GM23338 (cell line): ENCODE measurements around the gene MFF. TPM values are rescaled to one million over a fixed set of nuclear protein-coding genes. Genes with fewer than 3 reads are reported as not detected.

Experiments used
- ATAC-seq: fragments of 200-7000 bp; cut with Tn5 transposase; 3 replicates; pipeline ENCODE4 v1.9.1; 2020
- DNase-seq: peaks from one replicate; pipeline ENCODE4 v3.0.0-alpha.2; 2015; ENCODE audit warnings: low spot score
- H2AFZ ChIP-seq: fragments of 200-600 bp; sonication (generic); 2 replicates; pipeline ENCODE4 v1.8.0; 2016; ENCODE audit warnings: antibody characterized with exemption, mild to moderate bottlenecking, moderate library complexity
- H3F3A ChIP-seq: fragments of 200-600 bp; sonication (generic); replicated peaks from 2 replicates; pipeline ENCODE4 v1.8.0; 2017; ENCODE audit warnings: antibody characterized with exemption, mixed run types, low read depth
- H3K27ac ChIP-seq: fragments of 200-600 bp; sonication (generic); 2 replicates; pipeline ENCODE4 v1.6.1; 2016; ENCODE audit warnings: low read depth
- H3K27me3 ChIP-seq: fragments of 200-600 bp; sonication (generic); 2 replicates; pipeline ENCODE4 v1.8.0; 2016; ENCODE audit warnings: mild to moderate bottlenecking, mixed run types, moderate library complexity; ENCODE audit not compliant: insufficient read depth
- H3K36me3 ChIP-seq: fragments of 200-600 bp; sonication (generic); 2 replicates; pipeline ENCODE4 v1.8.0; 2016; ENCODE audit warnings: mild to moderate bottlenecking; ENCODE audit not compliant: insufficient read depth
- H3K4me1 ChIP-seq: fragments of 200-600 bp; sonication (generic); 2 replicates; pipeline ENCODE4 v1.8.0; 2016; ENCODE audit warnings: mild to moderate bottlenecking, moderate library complexity; ENCODE audit not compliant: insufficient read depth
- H3K4me2 ChIP-seq: fragments of 200-600 bp; sonication (generic); 2 replicates; pipeline ENCODE4 v1.7.1; 2017; ENCODE audit warnings: mixed run types
- H3K4me3 ChIP-seq: fragments of 200-600 bp; sonication (generic); 2 replicates; pipeline ENCODE4 v1.6.1; 2016; ENCODE audit warnings: mixed run types
- H3K79me2 ChIP-seq: fragments of 200-600 bp; sonication (generic); replicated peaks from 2 replicates; pipeline ENCODE4 v1.8.0; 2017; ENCODE audit warnings: mild to moderate bottlenecking; ENCODE audit not compliant: insufficient read depth
- H3K9me2 ChIP-seq: fragments of 200-600 bp; sonication (generic); 2 replicates; pipeline ENCODE4 v1.8.0; 2017; ENCODE audit not compliant: insufficient read depth
- H4K20me1 ChIP-seq: fragments of 200-600 bp; sonication (generic); replicated peaks from 2 replicates; pipeline ENCODE4 v1.8.0; 2017; ENCODE audit warnings: mild to moderate bottlenecking; ENCODE audit not compliant: insufficient read depth
- H3K27ac Mint-ChIP-seq: 2 replicates; pipeline ENCODE4 v1.8.0; 2020; ENCODE audit warnings: inconsistent platforms, mild to moderate bottlenecking, moderate library complexity, mixed read lengths
- H3K27me3 Mint-ChIP-seq: 3 replicates; pipeline ENCODE4 v1.8.0; 2022; ENCODE audit warnings: low read depth, mild to moderate bottlenecking, moderate library complexity, mixed read lengths, inconsistent platforms; ENCODE audit not compliant: insufficient read depth, poor library complexity
- H3K36me3 Mint-ChIP-seq: 3 replicates; pipeline ENCODE4 v1.8.0; 2021; ENCODE audit warnings: low read depth, mild to moderate bottlenecking, inconsistent platforms, moderate library complexity, mixed read lengths
- H3K4me1 Mint-ChIP-seq: 3 replicates; pipeline ENCODE4 v1.8.0; 2020; ENCODE audit warnings: mild to moderate bottlenecking, inconsistent platforms, mixed read lengths
- H3K4me3 Mint-ChIP-seq: 3 replicates; pipeline ENCODE4 v1.8.0; 2021; ENCODE audit warnings: moderate library complexity, mild to moderate bottlenecking, inconsistent platforms, mixed read lengths
- H3K9me3 Mint-ChIP-seq: 3 replicates; pipeline ENCODE4 v1.8.0; 2020; ENCODE audit warnings: moderate library complexity, mild to moderate bottlenecking, inconsistent platforms, mixed read lengths
- CREB1 ChIP-seq: fragments of 250-450 bp; sonication (Bioruptor Pico); IDR thresholded peaks from 2 replicates; pipeline ENCODE4 v1.5.0; 2020; ENCODE audit warnings: low read depth, mild to moderate bottlenecking, moderate library complexity
- CTCF ChIP-seq, 2 experiments: fragments of 200-600 bp in 1 of 2; sonication (generic) in 1 of 2; conservative IDR thresholded peaks; 2 replicates each; pipeline versions ENCODE4 v1.5.1 to v1.6.1; 2016 to 2017; ENCODE audit warnings: antibody characterized with exemption in 2 of 2, low read depth in 2 of 2, mild to moderate bottlenecking in 2 of 2, moderate library complexity in 1 of 2
- EZH2 ChIP-seq: fragments of 200-600 bp; sonication (generic); IDR thresholded peaks from one replicate; pipeline ENCODE4 v1.8.0; 2017; ENCODE audit warnings: antibody characterized with exemption, mild to moderate bottlenecking, low read depth; ENCODE audit not compliant: unreplicated experiment
- EZH2phosphoT487 ChIP-seq: fragments of 200-600 bp; sonication (generic); IDR thresholded peaks from one replicate; pipeline ENCODE4 v1.8.1; 2018; ENCODE audit warnings: antibody characterized with exemption; ENCODE audit not compliant: unreplicated experiment
- NANOG ChIP-seq: IDR thresholded peaks from 2 replicates; pipeline ENCODE4 v1.6.1; 2016; ENCODE audit warnings: antibody characterized with exemption, borderline replicate concordance
- POLR2AphosphoS5 ChIP-seq: IDR thresholded peaks from 2 replicates; pipeline ENCODE4 v1.6.1; 2016; ENCODE audit warnings: antibody characterized with exemption, low read depth
- ZNF114 ChIP-seq: fragments of 250-450 bp; sonication (Bioruptor Pico); IDR thresholded peaks from 2 replicates; pipeline ENCODE4 v1.5.0; 2020; ENCODE audit warnings: mild to moderate bottlenecking, moderate library complexity
- polyA plus RNA-seq: library from polyadenylated mRNA; unstranded; fragments of >200 nt; fragmentation: Nextera tagmentation; extraction: Ambion mirVana; gene quantifications from 2 replicates; pipeline ENCODE4 v1.2.1, GENCODE V29; 2016
- total RNA-seq: library from RNA; depleted of rRNA; stranded (reverse); fragments of >200 nt; shearing (Covaris generic); gene quantifications from 2 replicates; pipeline ENCODE4 v1.2.3, GENCODE V29; 2014

Gene MFF
- total and polyA plus RNA-seq, 2 experiments from 2014 or later = 112 to 161 TPM

- no peaks in the 10 kb centered on the region for H3K27me3 Mint-ChIP-seq
- no peak overlapping the region for H3K4me3 Mint-ChIP-seq
- Histone ChIP-seq H3K4me1 (peaks cover 9% of the 10 kb centered on the region), H2AFZ (no peak overlapping the region), H3K27ac (no peak overlapping the region), H4K20me1 (no peaks in the 10 kb centered on the region), H3K4me2 (no peak overlapping the region), H3F3A (no peaks in the 10 kb centered on the region), H3K79me2 (no peaks in the 10 kb centered on the region), H3K9me2 (no peaks in the 10 kb centered on the region), H3K36me3 (no peaks in the 10 kb centered on the region), H3K4me3 (no peak overlapping the region), H3K27me3 (no peaks in the 10 kb centered on the region)
- H3K4me1 Mint-ChIP-seq = peaks cover 16% of the 10 kb centered on the region
- no peak for DNase-seq
- TF ChIP-seq POLR2AphosphoS5 (no peak), EZH2 (no peak), EZH2phosphoT487 (no peak), NANOG (no peak)
- H3K9me3 Mint-ChIP-seq = no peaks in the 10 kb centered on the region
- no peak for ATAC-seq
- no peak overlapping the region for H3K27ac Mint-ChIP-seq
- no peaks in the 10 kb centered on the region for H3K36me3 Mint-ChIP-seq
These were observed 48.3 kb downstream of the MFF start for GRCh38 chr2:227373389-227373788.

GRCh38 chr2:227374158-227374557 is 49.1 kb downstream of the MFF start:
- ATAC-seq = no peak
- Histone ChIP-seq H3K4me1 (peaks cover 9% of the 10 kb centered on the region), H3K9me2 (no peaks in the 10 kb centered on the region), H3K4me2 (no peak overlapping the region), H3K36me3 (no peaks in the 10 kb centered on the region), H4K20me1 (no peaks in the 10 kb centered on the region), H2AFZ (no peak overlapping the region), H3F3A (no peaks in the 10 kb centered on the region), H3K27me3 (no peaks in the 10 kb centered on the region), H3K79me2 (no peaks in the 10 kb centered on the region), H3K27ac (no peak overlapping the region), H3K4me3 (no peak overlapping the region)
- Mint-ChIP-seq H3K27me3 (no peaks in the 10 kb centered on the region), H3K27ac (no peak overlapping the region), H3K4me1 (peaks cover 16% of the 10 kb centered on the region), H3K36me3 (no peaks in the 10 kb centered on the region), H3K9me3 (no peaks in the 10 kb centered on the region), H3K4me3 (no peak overlapping the region)
- no peak for DNase-seq
- TF ChIP-seq EZH2phosphoT487 = no peak
- TF ChIP-seq CREB1 (CRISPR knock-in tag) = no peak
- TF ChIP-seq CTCF (conservative IDR thresholded peaks at IDR 0.05; ENCODE audit: low read depth in 2 of 2) = no peak

- ATAC-seq = peak; percentile 40
- no peak overlapping the region for H3K4me3 ChIP-seq
- no peaks in the 10 kb centered on the region for H3F3A ChIP-seq
- H3K27me3 Mint-ChIP-seq = no peaks in the 10 kb centered on the region
- H3K27ac ChIP-seq = no peak overlapping the region
- peaks cover 9% of the 10 kb centered on the region for H3K4me1 ChIP-seq
- H3K27ac Mint-ChIP-seq = no peak overlapping the region
- H3K4me2 ChIP-seq = 0 out of 2 replicates have a peak overlapping the region, but pooled peaks have one; percentile 6
- peak; percentile 17 for DNase-seq
- peak overlapping the region; percentile 78; the same call in 1 of the 2 replicates for H2AFZ ChIP-seq
- H4K20me1 ChIP-seq = no peaks in the 10 kb centered on the region
- H3K36me3 Mint-ChIP-seq = no peaks in the 10 kb centered on the region
- H3K9me2 ChIP-seq = no peaks in the 10 kb centered on the region
- no peak overlapping the region for H3K4me3 Mint-ChIP-seq
- no peaks in the 10 kb centered on the region for H3K36me3 ChIP-seq
- no peaks in the 10 kb centered on the region for H3K27me3 ChIP-seq
- TF ChIP-seq EZH2 (no peak), ZNF114 (CRISPR knock-in tag) (no peak), EZH2phosphoT487 (no peak)
- no peaks in the 10 kb centered on the region for H3K9me3 Mint-ChIP-seq
- no peaks in the 10 kb centered on the region for H3K79me2 ChIP-seq
- peaks cover 16% of the 10 kb centered on the region for H3K4me1 Mint-ChIP-seq
These were observed 51.8 kb downstream of the MFF start for GRCh38 chr2:227376656-227377396.
